HEK293T (cell line): Measurements from ENCODE around the gene RINL.

Experiments
- ARNT ChIP-seq: fragments of 450-650 bp; IDR thresholded peaks from 2 replicates; pipeline ENCODE4 v1.6.1; 2017; ENCODE audit warnings: mild to moderate bottlenecking
- BHLHE40 ChIP-seq: fragments of 450-650 bp; IDR thresholded peaks from 2 replicates; pipeline ENCODE4 v1.6.1; 2016; ENCODE audit warnings: mild to moderate bottlenecking, moderate library complexity, borderline replicate concordance
- ELF4 ChIP-seq: fragments of 450-650 bp; IDR thresholded peaks from 2 replicates; pipeline ENCODE4 v1.6.1; 2017; ENCODE audit warnings: antibody characterized with exemption
- FOXA1 ChIP-seq: fragments of 450-650 bp; IDR thresholded peaks from 2 replicates; pipeline ENCODE4 v1.6.1; 2016; ENCODE audit warnings: mild to moderate bottlenecking
- FOXK2 ChIP-seq: fragments of 450-650 bp; IDR thresholded peaks from 2 replicates; pipeline ENCODE4 v1.6.1; 2016; ENCODE audit warnings: mild to moderate bottlenecking
- FOXM1 ChIP-seq: fragments of 450-650 bp; IDR thresholded peaks from 2 replicates; pipeline ENCODE4 v1.6.1; 2017; ENCODE audit warnings: mild to moderate bottlenecking, borderline replicate concordance
- NFRKB ChIP-seq: fragments of 450-650 bp; IDR thresholded peaks from 2 replicates; pipeline ENCODE4 v1.6.1; 2016; ENCODE audit warnings: mild to moderate bottlenecking, moderate library complexity
- PKNOX1 ChIP-seq: fragments of 450-650 bp; IDR thresholded peaks from 2 replicates; pipeline ENCODE4 v1.6.1; 2016
- SP1 ChIP-seq: fragments of 450-650 bp; IDR thresholded peaks from 2 replicates; pipeline ENCODE4 v1.6.1; 2017
- SUZ12 ChIP-seq: fragments of 450-650 bp; IDR thresholded peaks from 2 replicates; pipeline ENCODE4 v1.6.1; 2016; ENCODE audit warnings: mild to moderate bottlenecking
- TARDBP ChIP-seq: fragments of 450-650 bp; IDR thresholded peaks from 2 replicates; pipeline ENCODE4 v1.6.1; 2016

- TF ChIP-seq ARNT (no peak), SP1 (no peak), FOXM1 (no peak), NFRKB (no peak), PKNOX1 (no peak), FOXA1 (no peak), SUZ12 (no peak), TARDBP (no peak), BHLHE40 (no peak), FOXK2 (no peak), ELF4 (no peak)
These were observed 32.6 kb downstream of the RINL start for GRCh38 chr19:38845374-38846024.
